Neural cell (in vitro differentiated cells): ENCODE data around the gene PFKFB4. TPM values are rescaled to one million over a fixed set of nuclear protein-coding genes. Genes with fewer than 3 reads are reported as not detected.

ENCODE experiments used
- H2AFZ ChIP-seq: fragments of 200-600, 300-800 bp; sonication (generic), shearing (Covaris generic); 2 replicates; pipeline ENCODE4 v1.6.0; 2014; ENCODE audit warnings: low read depth, mild to moderate bottlenecking, antibody characterized with exemption, low read length, moderate library complexity
- H3F3A ChIP-seq: fragments of 200-600 bp; shearing (Covaris generic); 2 replicates; pipeline ENCODE4 v1.6.1; 2016; ENCODE audit warnings: mild to moderate bottlenecking, moderate library complexity, mixed read lengths, antibody characterized with exemption, low read length; ENCODE audit not compliant: insufficient read depth, poor library complexity, severe bottlenecking
- H3K27ac ChIP-seq: fragments of 200-600, 300-800 bp; sonication (generic), shearing (Covaris generic); 2 replicates; pipeline ENCODE4 v1.5.1; 2014; ENCODE audit warnings: mild to moderate bottlenecking, low read length, moderate library complexity
- H3K27me3 ChIP-seq: fragments of 300-800, 200-600 bp; sonication (generic), shearing (Covaris generic); 2 replicates; pipeline ENCODE4 v1.6.0; 2014; ENCODE audit warnings: mild to moderate bottlenecking, low read depth, low read length, moderate library complexity; ENCODE audit not compliant: insufficient read depth
- H3K36me3 ChIP-seq: fragments of 300-800, 200-600 bp; sonication (generic), shearing (Covaris generic); 2 replicates; pipeline ENCODE4 v1.5.1; 2014; ENCODE audit warnings: mild to moderate bottlenecking, antibody characterized with exemption, low read length, moderate library complexity; ENCODE audit not compliant: insufficient read depth
- H3K4me2 ChIP-seq: fragments of 300-800, 200-600 bp; sonication (generic), shearing (Covaris generic); 2 replicates; pipeline ENCODE4 v1.6.0; 2014; ENCODE audit warnings: mild to moderate bottlenecking, low read length
- H3K4me3 ChIP-seq: fragments of 300-800, 200-600 bp; sonication (generic), shearing (Covaris generic); 2 replicates; pipeline ENCODE4 v1.5.1; 2014; ENCODE audit warnings: mild to moderate bottlenecking, low read length, moderate library complexity
- H3K79me2 ChIP-seq: fragments of 200-600 bp; shearing (Covaris generic); replicated peaks from 2 replicates; pipeline ENCODE4 v1.6.0; 2014; ENCODE audit warnings: mild to moderate bottlenecking, low read length, moderate library complexity; ENCODE audit not compliant: insufficient read depth
- H3K9ac ChIP-seq: fragments of 300-800, 200-600 bp; sonication (generic), shearing (Covaris generic); 2 replicates; pipeline ENCODE4 v1.6.1; 2016; ENCODE audit warnings: mild to moderate bottlenecking, low read length, mixed read lengths
- H3K9me2 ChIP-seq: fragments of 200-600 bp; shearing (Covaris generic); 2 replicates; pipeline ENCODE4 v1.6.1; 2016; ENCODE audit warnings: mild to moderate bottlenecking, low read length, mixed read lengths; ENCODE audit not compliant: insufficient read depth
- H3K9me3 ChIP-seq: fragments of 200-600, 300-800 bp; sonication (generic), shearing (Covaris generic); 2 replicates; pipeline ENCODE4 v1.6.1; 2016; ENCODE audit warnings: mild to moderate bottlenecking, mixed run types, low read length, moderate library complexity, mixed read lengths
- H4K20me1 ChIP-seq: fragments of 200-600 bp; shearing (Covaris generic); 2 replicates; pipeline ENCODE4 v1.6.1; 2016; ENCODE audit warnings: mild to moderate bottlenecking, mixed run types; ENCODE audit not compliant: insufficient read depth
- CTCF ChIP-seq: fragments of 450-650 bp; IDR thresholded peaks from 2 replicates; pipeline ENCODE4 v1.5.1; 2014; ENCODE audit warnings: antibody characterized with exemption, mild to moderate bottlenecking, moderate library complexity; ENCODE audit not compliant: poor library complexity, severe bottlenecking
- EP300 ChIP-seq: fragments of 450-650 bp; conservative IDR thresholded peaks from 2 replicates; pipeline ENCODE4 v1.6.1; 2014; ENCODE audit warnings: antibody characterized with exemption, mild to moderate bottlenecking, moderate library complexity; ENCODE audit not compliant: poor library complexity, severe bottlenecking
- EZH2 ChIP-seq: fragments of 200-600, 300-800 bp; shearing (Covaris generic), sonication (generic); IDR thresholded peaks from 2 replicates; pipeline ENCODE4 v1.6.1; 2014; ENCODE audit warnings: antibody characterized with exemption, low read length, borderline replicate concordance, mild to moderate bottlenecking; ENCODE audit not compliant: insufficient read depth, poor library complexity, severe bottlenecking
- MXI1 ChIP-seq: fragments of 450-650 bp; conservative IDR thresholded peaks from 2 replicates; pipeline ENCODE4 v1.6.1; 2014; ENCODE audit warnings: antibody characterized with exemption, mild to moderate bottlenecking; ENCODE audit not compliant: poor library complexity, severe bottlenecking
- POLR2AphosphoS5 ChIP-seq: IDR thresholded peaks from 2 replicates; pipeline ENCODE4 v1.6.1; 2012
- RAD21 ChIP-seq: fragments of 450-650 bp; conservative IDR thresholded peaks from 2 replicates; pipeline ENCODE4 v1.6.1; 2014; ENCODE audit warnings: antibody characterized with exemption, mild to moderate bottlenecking, moderate library complexity
- SMC3 ChIP-seq: fragments of 450-650 bp; conservative IDR thresholded peaks from 2 replicates; pipeline ENCODE4 v1.6.1; 2014; ENCODE audit warnings: antibody characterized with exemption, mild to moderate bottlenecking, moderate library complexity; ENCODE audit not compliant: poor library complexity
- TAF1 ChIP-seq: IDR thresholded peaks from 2 replicates; pipeline ENCODE4 v1.6.1; 2012; ENCODE audit warnings: low read depth
- polyA plus RNA-seq: library from polyadenylated mRNA; depleted of rRNA; stranded (reverse); fragments of >200 nt; gene quantifications from 2 replicates; pipeline ENCODE4 v1.2.3, GENCODE V29; 2014
- TF ChIP-seq, protein P1 (sequence below): IDR thresholded peaks from 2 replicates; pipeline ENCODE4 v1.6.1; 2012; ENCODE audit warnings: borderline replicate concordance

Gene PFKFB4
- polyA plus RNA-seq, 1 donor from 2014 or later: 29.4 TPM

DNA sequence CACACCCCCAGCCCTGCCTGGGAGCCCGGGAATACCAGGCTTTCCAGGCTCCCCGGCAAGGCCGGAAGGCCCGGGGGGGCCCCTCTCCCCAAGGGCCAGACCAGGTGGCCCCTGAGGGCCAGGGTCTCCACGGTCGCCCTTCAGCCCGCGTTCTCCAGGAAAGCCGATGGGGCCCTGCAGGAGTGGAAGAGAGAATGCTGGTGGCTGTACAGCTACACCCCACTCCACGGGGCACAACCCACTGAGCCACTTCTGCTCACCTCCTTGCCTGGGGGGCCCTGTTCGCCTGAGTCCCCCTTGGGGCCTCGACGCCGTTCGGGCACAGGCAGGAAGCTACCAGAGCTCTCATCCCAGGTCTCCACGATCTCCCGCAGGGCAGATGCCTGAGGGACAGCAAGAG lies 18.8 kb upstream of the PFKFB4 start:
- TF ChIP-seq SMC3 (no peak), POLR2AphosphoS5 (no peak), EP300 (no peak), TAF1 (no peak), MXI1 (no peak), EZH2 (no peak), RAD21 (no peak), CTCF (no peak)
- TF ChIP-seq, protein P1, sequence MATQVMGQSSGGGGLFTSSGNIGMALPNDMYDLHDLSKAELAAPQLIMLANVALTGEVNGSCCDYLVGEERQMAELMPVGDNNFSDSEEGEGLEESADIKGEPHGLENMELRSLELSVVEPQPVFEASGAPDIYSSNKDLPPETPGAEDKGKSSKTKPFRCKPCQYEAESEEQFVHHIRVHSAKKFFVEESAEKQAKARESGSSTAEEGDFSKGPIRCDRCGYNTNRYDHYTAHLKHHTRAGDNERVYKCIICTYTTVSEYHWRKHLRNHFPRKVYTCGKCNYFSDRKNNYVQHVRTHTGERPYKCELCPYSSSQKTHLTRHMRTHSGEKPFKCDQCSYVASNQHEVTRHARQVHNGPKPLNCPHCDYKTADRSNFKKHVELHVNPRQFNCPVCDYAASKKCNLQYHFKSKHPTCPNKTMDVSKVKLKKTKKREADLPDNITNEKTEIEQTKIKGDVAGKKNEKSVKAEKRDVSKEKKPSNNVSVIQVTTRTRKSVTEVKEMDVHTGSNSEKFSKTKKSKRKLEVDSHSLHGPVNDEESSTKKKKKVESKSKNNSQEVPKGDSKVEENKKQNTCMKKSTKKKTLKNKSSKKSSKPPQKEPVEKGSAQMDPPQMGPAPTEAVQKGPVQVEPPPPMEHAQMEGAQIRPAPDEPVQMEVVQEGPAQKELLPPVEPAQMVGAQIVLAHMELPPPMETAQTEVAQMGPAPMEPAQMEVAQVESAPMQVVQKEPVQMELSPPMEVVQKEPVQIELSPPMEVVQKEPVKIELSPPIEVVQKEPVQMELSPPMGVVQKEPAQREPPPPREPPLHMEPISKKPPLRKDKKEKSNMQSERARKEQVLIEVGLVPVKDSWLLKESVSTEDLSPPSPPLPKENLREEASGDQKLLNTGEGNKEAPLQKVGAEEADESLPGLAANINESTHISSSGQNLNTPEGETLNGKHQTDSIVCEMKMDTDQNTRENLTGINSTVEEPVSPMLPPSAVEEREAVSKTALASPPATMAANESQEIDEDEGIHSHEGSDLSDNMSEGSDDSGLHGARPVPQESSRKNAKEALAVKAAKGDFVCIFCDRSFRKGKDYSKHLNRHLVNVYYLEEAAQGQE: no peak
- no peak overlapping the region for H3K27ac ChIP-seq
- H3F3A ChIP-seq: no peaks in the 10 kb centered on the region
- H3K36me3 ChIP-seq: no peaks in the 10 kb centered on the region
- no peaks in the 10 kb centered on the region for H3K27me3 ChIP-seq
- H3K4me3 ChIP-seq: no peak overlapping the region
- no peak overlapping the region for H2AFZ ChIP-seq
- H4K20me1 ChIP-seq: no peaks in the 10 kb centered on the region
- no peak overlapping the region for H3K9ac ChIP-seq
- H3K4me2 ChIP-seq: no peak overlapping the region
- H3K79me2 ChIP-seq: no peaks in the 10 kb centered on the region
- H3K9me3 ChIP-seq: no peaks in the 10 kb centered on the region
- no peaks in the 10 kb centered on the region for H3K9me2 ChIP-seq

DNA sequence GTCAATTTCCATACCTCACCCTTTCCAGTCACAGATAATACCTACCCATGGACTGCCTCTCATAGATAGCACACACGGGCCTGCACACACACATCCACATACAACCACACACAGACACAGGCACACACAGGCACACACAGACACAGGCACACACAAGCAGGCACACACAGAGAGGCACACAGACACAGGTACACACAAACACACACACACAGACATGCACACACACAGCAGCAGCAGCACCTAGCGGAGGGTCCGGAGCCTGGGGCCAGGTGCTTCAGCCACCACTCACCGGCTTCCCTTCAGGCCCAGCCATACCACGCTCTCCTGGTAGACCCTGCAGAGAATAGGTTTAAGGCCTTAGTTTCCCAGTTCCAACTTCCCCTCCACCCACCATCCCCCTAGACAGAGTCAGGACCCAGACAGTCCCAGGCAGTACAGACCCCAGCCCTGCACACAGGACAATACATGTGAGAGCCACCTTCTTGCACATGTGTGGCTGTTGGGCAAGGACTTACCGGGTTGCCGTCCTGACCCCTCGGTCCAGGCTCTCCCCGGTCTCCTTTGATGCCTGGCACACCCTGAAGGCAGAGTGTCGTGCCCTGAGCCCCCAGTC lies 17.5 kb upstream of the PFKFB4 start:
- H2AFZ ChIP-seq: no peak overlapping the region
- H3K27ac ChIP-seq: no peak overlapping the region
- no peak overlapping the region for H3K4me3 ChIP-seq
- H3K9ac ChIP-seq: no peak overlapping the region
- H4K20me1 ChIP-seq: no peaks in the 10 kb centered on the region
- no peaks in the 10 kb centered on the region for H3K36me3 ChIP-seq
- no peak for TF ChIP-seq SMC3
- TF ChIP-seq, protein P1: no peak
- TF ChIP-seq POLR2AphosphoS5: no peak
- TF ChIP-seq TAF1: no peak
- TF ChIP-seq MXI1: no peak
- TF ChIP-seq EZH2: no peak
- no peak for TF ChIP-seq CTCF
- no peak for TF ChIP-seq RAD21
- no peak for TF ChIP-seq EP300
- no peaks in the 10 kb centered on the region for H3F3A ChIP-seq
- H3K79me2 ChIP-seq: no peaks in the 10 kb centered on the region
- H3K9me2 ChIP-seq: no peaks in the 10 kb centered on the region
- no peak overlapping the region for H3K4me2 ChIP-seq
- H3K27me3 ChIP-seq: no peaks in the 10 kb centered on the region
- H3K9me3 ChIP-seq: no peaks in the 10 kb centered on the region
